Right renal cortex interstitium (tissue), 3 donors: Measurements from ENCODE around the gene CD28. TPM values are rescaled to one million over a fixed set of nuclear protein-coding genes. Genes with fewer than 3 reads are reported as not detected.
"Not testable (repeated sequence)": the region's sequence is repeated elsewhere in the genome, so short reads cannot be mapped to it uniquely, and the experiment has no call there.

Experiments
- DNase-seq, 3 donors: peaks; one replicate each; pipeline ENCODE4 v3.0.0-alpha.2; 2013; ENCODE audit warnings: low read depth in 3 of 3, low spot score in 2 of 3
- polyA plus RNA-seq, 3 donors: library from polyadenylated mRNA; unstranded; fragments of 120-200 nt; gene quantifications; one replicate each; pipeline ENCODE4 v1.2.1, GENCODE V29; 2013; ENCODE audit not compliant: insufficient read length in 3 of 3

CD28 gene
- polyA plus RNA-seq, 3 donors = 1.9 to 2.3 (median 2.1) TPM

- no peak for DNase-seq
Observed at GRCh38 chr2:203743441-203743981, 37.1 kb downstream of the CD28 start.

- DNase-seq = no peak
Observed at GRCh38 chr2:203744091-203744490, 37.7 kb downstream of the CD28 start.

GRCh38 chr2:203745267-203745666 lies 38.8 kb downstream of the CD28 start:
- no peak for DNase-seq

- no peak for DNase-seq
Observed at GRCh38 chr2:203748331-203749126, 42.1 kb downstream of the CD28 start.

- no peak for DNase-seq
Observed at GRCh38 chr2:203750346-203751068, 44.1 kb downstream of the CD28 start.

GRCh38 chr2:203751685-203752271 lies 45.3 kb downstream of the CD28 start:
- DNase-seq = no peak

GRCh38 chr2:203756161-203756560 lies 49.7 kb downstream of the CD28 start:
- DNase-seq = no peak

- DNase-seq = no peak
Observed at GRCh38 chr2:203758841-203759689, 52.6 kb downstream of the CD28 start.

- DNase-seq = no peak
Observed at GRCh38 chr2:203759690-203760365, 53.4 kb downstream of the CD28 start.

GRCh38 chr2:203761121-203761520 lies 54.7 kb downstream of the CD28 start:
- no peak for DNase-seq

- no peak for DNase-seq
Observed at GRCh38 chr2:203763241-203763937, 57.0 kb downstream of the CD28 start.

- no peak for DNase-seq
Observed at GRCh38 chr2:203763938-203764664, 57.7 kb downstream of the CD28 start.

GRCh38 chr2:203772456-203773165 lies 66.2 kb downstream of the CD28 start:
- no peak for DNase-seq

- DNase-seq = no peak
Observed at GRCh38 chr2:203774760-203775159, 68.3 kb downstream of the CD28 start.

- no peak for DNase-seq
Observed at GRCh38 chr2:203775684-203776083, 69.2 kb downstream of the CD28 start.

- DNase-seq = no peak
Observed at GRCh38 chr2:203777030-203777429, 70.6 kb downstream of the CD28 start.

GRCh38 chr2:203779477-203780073 lies 73.1 kb downstream of the CD28 start:
- not testable (repeated sequence) for DNase-seq

- no peak for DNase-seq
Observed at GRCh38 chr2:203780231-203780630, 73.8 kb downstream of the CD28 start.
